Neuronal stem cell (in vitro differentiated cells): ENCODE results near the gene CEACAM8.

Source experiments
- DNase-seq: peaks from one replicate; pipeline ENCODE4 v3.0.0-alpha.2; 2013; ENCODE audit warnings: low spot score
- H2AFZ ChIP-seq: one replicate; pipeline ENCODE4 v1.6.1; 2013; ENCODE audit warnings: mild to moderate bottlenecking, low read length, inconsistent platforms
- H2AK5ac ChIP-seq: 2 replicates; pipeline ENCODE4 v1.6.1; 2013; ENCODE audit warnings: low read depth, mild to moderate bottlenecking, inconsistent platforms, low read length, moderate library complexity, mixed read lengths
- H2BK120ac ChIP-seq: 2 replicates; pipeline ENCODE4 v1.6.1; 2013; ENCODE audit warnings: low read depth, mild to moderate bottlenecking, inconsistent platforms, low read length, moderate library complexity, mixed read lengths
- H2BK12ac ChIP-seq: one replicate; pipeline ENCODE4 v1.6.1; 2013; ENCODE audit warnings: low read length, inconsistent platforms
- H2BK15ac ChIP-seq: 2 replicates; pipeline ENCODE4 v1.6.1; 2013; ENCODE audit warnings: mild to moderate bottlenecking, low read length, inconsistent platforms, mixed read lengths
- H2BK5ac ChIP-seq: one replicate; pipeline ENCODE4 v1.6.1; 2013; ENCODE audit warnings: inconsistent platforms, mild to moderate bottlenecking, low read length, moderate library complexity
- H3K14ac ChIP-seq: one replicate; pipeline ENCODE4 v1.6.1; 2013; ENCODE audit warnings: low read length, inconsistent platforms
- H3K18ac ChIP-seq: 2 replicates; pipeline ENCODE4 v1.6.1; 2013; ENCODE audit warnings: low read length, inconsistent platforms
- H3K23ac ChIP-seq: 2 replicates; pipeline ENCODE4 v1.6.1; 2013; ENCODE audit warnings: low read depth, mild to moderate bottlenecking, mixed read lengths, low read length, inconsistent platforms; ENCODE audit not compliant: poor library complexity
- H3K27ac ChIP-seq: replicated peaks from 3 replicates; pipeline ENCODE4 v1.5.1; 2013; ENCODE audit warnings: low read length, inconsistent platforms
- H3K27me3 ChIP-seq, 3 experiments: 2 replicates each; pipeline ENCODE4 v1.6.1; 2013; ENCODE audit warnings: low read length in 3 of 3, mild to moderate bottlenecking in 2 of 3, inconsistent platforms in 1 of 3, low read depth in 1 of 3, mixed read lengths in 1 of 3, moderate library complexity in 1 of 3; ENCODE audit not compliant: control insufficient read depth in 3 of 3, insufficient read depth in 3 of 3
- H3K36me3 ChIP-seq, 2 donors: replicated peaks in 1 of 2; 2 replicates each; pipeline ENCODE4 v1.6.1; 2013; ENCODE audit warnings: low read length in 2 of 2; ENCODE audit not compliant: control insufficient read depth in 2 of 2, insufficient read depth in 2 of 2
- H3K4ac ChIP-seq: 2 replicates; pipeline ENCODE4 v1.6.1; 2013; ENCODE audit warnings: inconsistent platforms, mild to moderate bottlenecking, low read length, moderate library complexity
- H3K4me1 ChIP-seq, 2 donors: 1 replicate in 1 of 2; 2 replicates in 1 of 2; pipeline ENCODE4 v1.6.1; 2013; ENCODE audit warnings: low read length in 2 of 2, low read depth in 1 of 2; ENCODE audit not compliant: control insufficient read depth in 2 of 2, insufficient read depth in 1 of 2
- H3K4me2 ChIP-seq: one replicate; pipeline ENCODE4 v1.6.1; 2013; ENCODE audit warnings: mild to moderate bottlenecking, low read length, inconsistent platforms; ENCODE audit not compliant: insufficient read depth, poor library complexity, severe bottlenecking
- H3K4me3 ChIP-seq, 2 donors: 2 replicates each; pipeline ENCODE4 v1.5.1; 2013; ENCODE audit warnings: low read length in 2 of 2, mild to moderate bottlenecking in 2 of 2, inconsistent platforms in 1 of 2, moderate library complexity in 1 of 2
- H3K79me1 ChIP-seq: one replicate; pipeline ENCODE4 v1.6.1; 2013; ENCODE audit warnings: low read depth, mild to moderate bottlenecking, inconsistent platforms, low read length, moderate library complexity
- H3K9ac ChIP-seq: one replicate; pipeline ENCODE4 v1.6.1; 2013; ENCODE audit warnings: mild to moderate bottlenecking, low read depth, low read length, inconsistent platforms; ENCODE audit not compliant: poor library complexity
- H3K9me3 ChIP-seq, 2 donors: replicated peaks in 1 of 2; 2 replicates each; pipeline versions ENCODE3 to v1.6.1; 2013; ENCODE audit warnings: low read length in 2 of 2, mild to moderate bottlenecking in 2 of 2, inconsistent platforms in 1 of 2, low read depth in 1 of 2, mixed read lengths in 1 of 2, moderate library complexity in 1 of 2; ENCODE audit not compliant: control insufficient read depth in 2 of 2, insufficient read depth in 1 of 2
- H4K8ac ChIP-seq: one replicate; pipeline ENCODE4 v1.6.1; 2013; ENCODE audit warnings: low read depth, mild to moderate bottlenecking, inconsistent platforms, low read length, moderate library complexity
- H4K91ac ChIP-seq: one replicate; pipeline ENCODE4 v1.6.1; 2013; ENCODE audit warnings: low read length, low read depth, mild to moderate bottlenecking, inconsistent platforms; ENCODE audit not compliant: poor library complexity
- WGBS, 2 donors: extraction: QIAGEN DNeasy Blood & Tissue Kit; methylation state at CpG; one replicate each; pipeline ENCODE4 v1.1.7; 2013; ENCODE audit warnings: missing lambda C conversion rate in 2 of 2, mixed read lengths in 1 of 2; ENCODE audit not compliant: insufficient read length in 2 of 2, insufficient replicate concordance in 1 of 2; ENCODE audit errors: extremely low coverage in 2 of 2; 5-methylcytosine and 5-hydroxymethylcytosine counted together

Gene CEACAM8

DNA sequence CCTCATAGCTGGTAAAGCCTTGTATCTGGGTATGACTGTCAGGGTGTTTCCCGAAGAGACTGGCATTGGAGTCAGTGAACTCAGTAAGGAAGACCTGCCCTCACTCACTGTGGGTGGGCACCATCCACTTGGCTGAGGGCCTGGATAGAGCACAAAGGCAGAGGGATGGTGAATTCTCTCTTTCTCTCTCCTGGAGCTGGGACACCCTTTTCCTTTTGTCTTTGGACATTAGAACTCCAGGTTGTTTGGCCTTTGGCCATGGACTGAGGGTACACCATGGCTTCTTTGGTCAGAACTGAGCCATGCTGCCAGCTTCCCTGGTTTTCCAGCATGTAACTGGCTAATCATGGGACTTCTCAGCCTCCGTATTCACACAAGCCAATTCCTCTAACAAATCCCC, 61.8 kb downstream of the CEACAM8 start:
- H3K9ac ChIP-seq = no peak overlapping the region
- H2BK12ac ChIP-seq = no peak overlapping the region
- H4K91ac ChIP-seq = no peak overlapping the region
- no CpG with 5 or more reads among the region's 2 CpGs for WGBS, 2 donors
- peaks cover 2 to 8% of the 10 kb centered on the region in 2 donors for H3K4me1 ChIP-seq
- H3K4me3 ChIP-seq = no peak overlapping the region
- no peak for DNase-seq
- H2BK15ac ChIP-seq = no peak overlapping the region
- H3K36me3 ChIP-seq = no peaks in the 10 kb centered on the region
- H2BK5ac ChIP-seq = no peak overlapping the region
- H3K4me2 ChIP-seq = no peak overlapping the region
- H3K27ac ChIP-seq = no peak overlapping the region
- H2AFZ ChIP-seq = no peak overlapping the region
- no peak overlapping the region for H4K8ac ChIP-seq
- H3K14ac ChIP-seq = no peak overlapping the region
- no peak overlapping the region for H2AK5ac ChIP-seq
- no peaks in the 10 kb centered on the region for H3K9me3 ChIP-seq
- H3K18ac ChIP-seq = no peak overlapping the region
- no peak overlapping the region for H3K23ac ChIP-seq
- H2BK120ac ChIP-seq = no peak overlapping the region
- no peaks in the 10 kb centered on the region for H3K79me1 ChIP-seq
- H3K27me3 ChIP-seq = no peaks in the 10 kb centered on the region
- no peak overlapping the region for H3K4ac ChIP-seq

DNA sequence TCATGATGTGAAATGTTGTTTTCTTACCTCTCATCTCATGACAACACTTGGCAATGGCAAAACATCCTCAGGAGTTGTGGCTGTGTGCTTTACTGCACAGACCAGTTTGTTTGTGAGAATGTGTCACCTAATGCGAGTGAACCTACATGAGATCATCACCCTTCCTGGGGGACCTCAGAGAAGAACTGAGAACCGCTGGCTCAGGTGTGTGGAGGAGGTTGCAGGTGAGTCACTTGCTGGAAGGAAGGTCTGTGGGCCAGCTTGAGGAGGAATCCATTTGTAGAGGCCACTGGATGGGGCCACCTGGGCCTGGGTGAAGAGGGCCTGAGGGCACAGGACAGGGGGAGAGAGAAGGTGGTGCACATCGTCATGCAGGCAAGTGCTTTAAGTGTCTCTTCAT, 63.4 kb downstream of the CEACAM8 start:
- Histone ChIP-seq H2AK5ac (no peak overlapping the region), H3K27ac (no peak overlapping the region), H3K4me2 (no peak overlapping the region), H3K23ac (no peak overlapping the region), H3K4ac (no peak overlapping the region), H3K27me3 (no peaks in the 10 kb centered on the region), H2BK5ac (no peak overlapping the region), H2BK120ac (no peak overlapping the region), H3K79me1 (no peaks in the 10 kb centered on the region), H2AFZ (no peak overlapping the region), H2BK15ac (no peak overlapping the region), H3K18ac (peak overlapping the region; percentile 24), H3K9me3 (no peaks in the 10 kb centered on the region), H2BK12ac (no peak overlapping the region), H3K4me3 (no peak overlapping the region), H4K8ac (no peak overlapping the region), H3K4me1 (peaks cover 2 to 8% of the 10 kb centered on the region in 2 donors), H4K91ac (no peak overlapping the region), H3K9ac (no peak overlapping the region), H3K14ac (no peak overlapping the region), H3K36me3 (no peaks in the 10 kb centered on the region)
- DNase-seq = no peak
- WGBS, 2 donors = no CpG with 5 or more reads among the region's 3 CpGs
